T-helper 1 cell (primary cell): ENCODE data around the gene TNPO1.
"Not testable (repeated sequence)": the region's sequence is repeated elsewhere in the genome, so short reads cannot be mapped to it uniquely, and the experiment has no call there.

Source experiments
- DNase-seq, 5 donors: peaks; one replicate each; pipeline ENCODE4 v3.0.0-alpha.2; 2012 to 2020
- total RNA-seq, 4 donors: gene quantifications; one replicate each; lab custom pipeline; 2026; lab: John Stamatoyannopoulos, UW

The TNPO1 gene
- 113 to 146 (median 128) reads per million in 4 donors for total RNA-seq

- DNase-seq, result peak; percentile 70 to 82 (median 80)
Observed at GRCh38 chr5:72816284-72817075, at the start of gene TNPO1. Gene TNPO1, plus strand, starts transcription at chr5:72816661. Its CDS starts 77 bp downstream, at chr5:72816738.

DNA sequence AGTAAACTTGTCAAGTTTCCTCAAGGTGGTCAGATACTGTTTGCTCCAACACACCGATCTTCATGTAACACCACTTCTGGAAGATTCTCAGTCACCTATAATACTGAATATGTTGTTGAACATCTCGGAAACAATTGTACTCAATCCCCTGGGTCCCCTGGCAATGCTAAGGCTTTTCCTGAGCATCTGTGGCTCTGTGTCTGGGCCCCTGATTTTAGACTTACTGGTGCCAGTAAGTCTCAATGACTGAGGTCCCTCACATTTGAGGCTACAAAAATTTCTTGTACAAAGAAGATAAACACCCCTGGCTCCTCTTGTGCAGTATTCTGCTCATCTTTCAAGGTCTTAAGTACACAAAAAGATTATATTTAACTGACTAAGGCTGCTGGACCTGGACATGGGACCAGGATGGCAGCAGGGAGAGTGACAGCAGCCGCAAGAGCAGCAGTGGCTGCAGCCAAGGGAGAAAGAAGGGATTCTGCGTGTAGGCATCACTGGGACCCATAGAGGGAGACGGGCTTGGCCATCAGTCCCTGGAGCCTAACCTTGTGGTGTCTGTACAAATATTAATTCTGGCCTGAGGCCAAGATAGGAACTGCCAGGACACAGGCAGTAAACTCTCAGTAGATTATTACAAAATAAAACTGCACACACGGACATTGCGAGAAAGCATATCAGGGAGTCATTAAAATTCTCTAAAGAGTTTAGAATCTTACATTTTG, 49.0 kb upstream of the TNPO1 start:
- DNase-seq, result no peak

- DNase-seq, result no peak
Observed at GRCh38 chr5:72770266-72770665, 46.2 kb upstream of the TNPO1 start.

DNA sequence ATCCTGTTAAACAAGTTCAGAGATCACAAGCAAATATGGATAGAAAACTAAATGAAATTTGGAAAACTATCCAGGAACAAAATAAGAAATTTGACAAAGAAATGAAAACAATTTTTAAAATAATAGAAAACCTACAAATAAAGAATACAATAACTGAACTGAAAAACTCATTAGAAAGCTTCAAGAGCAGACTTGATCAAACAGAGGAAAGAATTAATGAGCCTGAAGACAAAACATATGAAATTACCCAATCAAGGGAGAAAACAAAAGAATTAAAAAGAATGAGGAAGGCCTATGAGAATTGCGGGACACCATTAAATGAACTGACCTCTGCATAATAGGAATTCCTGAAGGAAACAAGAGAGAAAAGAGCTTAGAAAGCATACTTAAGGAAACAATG, 39.8 kb upstream of the TNPO1 start:
- no peak for DNase-seq

GRCh38 chr5:72779520-72779919, 36.9 kb upstream of the TNPO1 start:
- no peak for DNase-seq

DNA sequence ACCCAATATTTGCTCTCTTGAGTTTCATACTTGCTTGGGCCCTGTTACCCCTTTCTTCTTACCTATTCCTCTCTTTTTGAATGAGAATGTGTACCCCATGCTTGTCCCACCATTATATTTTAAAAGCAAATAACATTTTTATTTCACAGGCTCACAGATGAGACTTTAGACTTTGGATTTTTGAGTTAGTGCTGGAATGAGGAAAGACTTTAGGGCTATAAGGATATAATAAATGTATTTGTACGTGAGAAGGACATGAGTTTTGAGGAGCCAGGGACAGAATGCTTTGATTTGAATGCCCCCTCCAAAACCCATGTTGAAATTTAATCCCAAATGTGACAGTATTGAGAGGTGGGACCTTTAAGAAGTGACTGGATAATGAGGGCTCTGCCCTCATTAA, 33.1 kb upstream of the TNPO1 start:
- no peak for DNase-seq

- no peak for DNase-seq
Observed at GRCh38 chr5:72784129-72784528, 32.3 kb upstream of the TNPO1 start.

DNA sequence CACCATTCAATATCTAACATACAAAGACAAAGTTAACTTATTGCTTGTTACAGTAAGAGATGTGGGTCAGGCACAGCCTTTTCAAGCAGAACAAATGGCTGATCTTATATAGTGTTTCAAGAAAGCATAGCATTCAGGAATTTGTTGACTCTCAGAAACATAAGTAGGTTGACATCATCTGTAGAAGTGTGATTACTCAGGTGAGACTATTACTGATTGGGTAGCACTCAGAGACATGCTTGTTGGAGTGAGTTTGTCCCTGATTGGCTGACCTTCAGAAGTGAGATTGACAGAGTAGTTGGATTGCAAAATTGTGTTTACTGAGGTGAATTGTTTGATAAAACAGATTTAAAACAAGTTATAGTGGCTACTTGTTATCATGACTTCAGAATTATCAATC, 30.7 kb upstream of the TNPO1 start:
- DNase-seq, result no peak

DNA sequence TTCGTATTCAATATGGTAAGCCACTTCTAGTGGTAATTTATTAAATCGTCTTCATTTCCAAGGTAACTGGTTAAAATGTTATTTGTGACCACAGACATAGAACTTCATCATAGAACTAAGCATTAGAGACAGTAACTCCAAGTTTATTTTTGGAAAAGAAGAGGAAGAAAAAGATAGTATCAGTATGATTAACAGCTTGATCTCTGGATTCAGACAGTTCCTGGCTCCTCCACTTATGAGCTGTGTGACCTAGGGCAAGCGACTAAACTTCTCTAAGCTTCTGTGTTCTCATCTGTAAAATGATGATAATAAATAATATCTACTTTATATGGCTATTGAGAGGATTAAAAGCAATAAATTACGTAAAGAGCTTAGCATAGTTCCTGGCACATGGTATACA, 29.8 kb upstream of the TNPO1 start:
- no peak for DNase-seq

DNA sequence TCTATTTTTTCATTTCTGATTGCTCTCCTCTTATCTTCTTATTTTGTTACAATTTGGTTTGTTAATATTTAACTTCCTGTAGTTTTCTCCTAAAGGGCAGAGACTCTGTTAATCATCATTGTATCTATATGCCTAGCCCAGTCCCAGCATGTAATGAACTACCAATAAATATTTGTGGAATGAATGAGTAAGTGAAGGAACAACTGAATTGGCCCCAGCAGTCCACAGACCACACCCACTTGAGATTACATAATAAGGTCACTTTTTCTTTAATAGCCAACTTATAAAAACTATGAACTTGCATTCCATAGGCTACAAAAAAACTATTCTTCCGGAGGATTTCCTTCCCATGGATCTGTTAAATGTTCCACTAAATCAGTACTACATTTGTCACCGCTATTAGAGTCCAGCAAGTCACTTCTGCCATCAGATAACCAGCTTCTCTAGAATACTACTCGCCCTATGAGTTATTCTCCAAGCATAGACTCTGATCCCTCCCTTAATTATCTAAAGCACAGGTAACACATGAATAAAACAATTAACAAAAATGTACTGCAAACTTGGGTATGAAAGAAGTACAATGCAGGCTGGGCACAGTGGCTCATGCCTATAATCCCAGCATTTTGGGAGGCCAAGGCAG, 27.5 kb upstream of the TNPO1 start:
- DNase-seq, result no peak

- no peak for DNase-seq
Observed at GRCh38 chr5:72790186-72790585, 26.3 kb upstream of the TNPO1 start.

DNA sequence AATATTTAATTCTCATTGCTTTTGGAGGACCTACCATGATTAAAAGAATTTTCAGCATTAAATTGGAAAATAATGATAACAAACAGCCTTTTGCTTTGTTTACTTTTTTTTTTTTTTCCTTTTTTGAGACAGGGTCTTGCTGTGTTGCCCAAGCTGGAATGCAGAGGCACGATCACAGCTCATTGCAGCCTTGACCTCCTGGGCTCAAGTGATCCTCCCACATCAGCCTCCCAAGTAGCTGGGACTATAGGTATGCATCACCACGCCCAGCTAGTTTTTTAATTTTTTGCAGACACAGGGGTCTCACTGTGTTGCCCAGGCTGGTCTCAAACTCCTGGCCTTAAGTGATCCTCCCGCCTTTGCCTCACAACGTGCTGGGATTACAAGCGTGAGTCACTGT, 23.8 kb upstream of the TNPO1 start:
- not testable (repeated sequence) for DNase-seq

DNA sequence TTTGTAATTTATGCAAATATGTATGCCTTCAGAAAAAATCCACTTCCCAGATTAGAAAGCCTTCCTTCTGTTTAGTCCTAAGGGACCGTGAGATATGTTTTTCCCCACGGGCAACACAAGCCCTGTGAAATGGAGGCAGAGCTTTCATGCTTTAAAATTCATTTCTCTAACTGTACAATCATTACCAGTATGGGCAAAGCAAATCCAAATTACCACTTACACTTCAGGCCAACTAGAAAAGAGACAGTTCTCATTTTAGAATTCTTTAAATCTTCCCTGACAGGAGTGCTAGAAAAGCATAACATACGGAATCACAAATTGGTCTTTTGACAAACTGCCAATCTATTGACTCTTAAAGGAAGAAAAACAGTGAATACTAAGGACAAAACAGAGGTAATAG, 20.5 kb upstream of the TNPO1 start:
- no peak for DNase-seq

DNA sequence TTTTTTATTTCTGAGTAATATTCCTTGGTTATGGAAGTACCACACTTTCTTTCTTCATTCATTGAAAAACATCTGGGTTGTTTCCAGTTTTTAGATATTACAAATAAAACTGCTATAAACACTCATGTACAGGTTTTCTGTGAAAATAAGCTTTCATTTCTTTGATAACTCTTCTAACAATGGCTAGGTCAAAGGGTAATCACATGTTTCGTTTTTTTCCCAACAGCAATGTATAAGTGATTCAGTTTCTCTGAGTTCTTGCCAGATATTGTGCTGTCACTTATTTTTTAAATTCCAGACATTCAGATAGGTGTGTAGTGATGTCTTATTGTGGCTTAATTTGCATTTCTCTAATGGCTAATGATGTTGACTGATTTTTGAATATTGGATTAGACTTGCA, 16.7 kb upstream of the TNPO1 start:
- DNase-seq, result no peak

DNA sequence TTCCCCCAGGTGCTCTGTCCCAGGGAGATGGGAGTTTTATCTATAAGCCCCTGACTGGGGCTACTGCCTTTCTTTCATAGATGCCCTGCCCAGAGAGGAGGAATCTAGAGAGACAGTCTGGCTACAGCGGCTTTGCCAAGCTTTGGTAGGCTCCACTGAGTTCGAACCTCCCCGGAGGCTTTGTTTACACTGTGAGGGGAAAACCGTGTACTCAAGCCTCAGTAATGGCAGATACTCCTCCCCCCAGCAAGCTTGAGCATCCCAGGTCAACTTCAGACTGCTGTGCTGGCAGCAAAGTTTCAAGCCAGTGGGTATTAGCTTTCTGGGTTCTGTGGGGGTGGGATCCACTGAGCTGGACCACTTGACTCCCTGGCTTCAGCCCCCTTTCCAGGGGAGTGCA, 7.8 kb upstream of the TNPO1 start:
- not testable (repeated sequence) for DNase-seq

DNA sequence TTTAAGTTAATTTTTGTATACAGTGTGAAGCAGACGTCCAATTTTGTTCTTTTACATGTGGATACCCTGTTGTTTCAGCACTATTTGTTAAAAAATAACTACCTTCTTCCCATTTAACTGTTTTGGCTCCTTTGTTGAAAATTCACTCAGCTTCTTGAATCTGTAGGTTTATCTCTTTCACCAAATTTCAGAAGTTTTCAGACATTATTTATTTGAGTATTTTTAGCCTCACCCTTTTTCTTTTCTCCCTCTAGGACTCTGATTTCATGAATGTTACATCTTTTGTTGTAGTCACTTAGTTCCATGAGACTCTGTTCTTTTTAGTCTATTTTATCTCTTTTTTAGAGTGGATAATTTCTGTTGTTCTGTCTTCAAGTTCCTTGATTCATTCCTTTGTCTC, 4.6 kb upstream of the TNPO1 start:
- DNase-seq, result no peak

DNA sequence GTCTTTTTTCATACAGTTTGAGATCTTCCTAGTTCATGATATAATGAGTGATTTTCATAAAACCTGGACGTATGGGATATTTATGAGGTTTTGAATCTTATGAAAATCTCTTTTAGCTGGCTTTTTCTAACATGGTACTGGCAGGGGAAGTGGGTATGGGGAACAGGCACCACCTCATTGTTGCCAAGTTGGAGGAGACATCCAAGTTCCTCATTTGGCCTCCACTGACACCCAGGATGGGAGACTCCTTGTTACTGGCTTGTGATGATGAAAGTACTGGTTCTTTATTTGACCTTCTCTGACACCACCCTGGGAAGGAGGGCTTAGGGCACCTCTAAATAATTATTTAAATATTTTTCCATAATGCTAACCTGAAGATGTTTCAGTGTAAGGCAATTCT, 4.0 kb upstream of the TNPO1 start:
- no peak for DNase-seq

- no peak for DNase-seq
Observed at GRCh38 chr5:72814104-72814503, 2.4 kb upstream of the TNPO1 start.

DNA sequence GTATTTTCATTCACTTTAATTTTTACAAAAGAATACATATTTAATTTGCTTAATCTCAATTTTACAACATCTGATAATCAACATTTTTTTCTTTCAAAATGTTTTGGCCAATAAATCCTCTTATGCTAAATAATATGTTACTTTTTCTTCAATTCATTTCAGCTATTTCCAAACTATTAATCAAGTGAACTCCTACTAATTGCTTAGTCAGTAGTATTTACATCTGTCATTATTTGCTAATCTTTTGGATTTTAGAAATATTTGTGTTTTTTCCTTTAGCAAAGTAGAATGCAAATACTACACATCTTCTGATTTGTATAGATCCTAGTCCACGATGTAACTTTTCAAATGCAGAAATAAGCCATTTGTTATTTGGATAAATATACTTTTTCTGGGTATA, 1.6 kb upstream of the TNPO1 start:
- no peak for DNase-seq

- DNase-seq, result no peak
Observed at GRCh38 chr5:72815580-72816283, 729 bp upstream of the TNPO1 start.

GRCh38 chr5:72817076-72817481, 618 bp downstream of the TNPO1 start:
- peak in 3 of 5 donors; percentile 8 to 32 (median 21) for DNase-seq

- no peak for DNase-seq
Observed at GRCh38 chr5:72817671-72818266, 1.3 kb downstream of the TNPO1 start.
